ENCODE measurements around the gene GSTA3. TPM values are rescaled to one million over a fixed set of nuclear protein-coding genes. Genes with fewer than 3 reads are reported as not detected.
"Not testable (repeated sequence)": the region's sequence is repeated elsewhere in the genome, so short reads cannot be mapped to it uniquely, and the experiment has no call there.

The GSTA3 gene
- total RNA-seq, 2 experiments from 2014 or later = not detected

GRCh38 chr6:52900536-52900935 is 9.0 kb downstream of the GSTA3 start:
- POLR2A ChIA-PET = no interaction called here
- Mint-ChIP-seq H3K4me1 (no peaks in the 10 kb centered on the region), H3K27ac (no peak overlapping the region), H3K9me3 (no peaks in the 10 kb centered on the region), H3K4me3 (no peak overlapping the region), H3K36me3 (ENCODE audit: low read depth) (no peaks in the 10 kb centered on the region), H3K27me3 (peaks cover 10% of the 10 kb centered on the region)
- DNase-seq = no peak
- CTCF ChIA-PET = no interaction called here

- H3K27me3 Mint-ChIP-seq; H3K4me3 Mint-ChIP-seq; H3K9me3 Mint-ChIP-seq; H3K4me1 Mint-ChIP-seq; H3K36me3 Mint-ChIP-seq (ENCODE audit: low read depth); CTCF ChIA-PET; H3K27ac Mint-ChIP-seq; DNase-seq; POLR2A ChIA-PET: not testable (repeated sequence)
Observed at GRCh38 chr6:52895790-52896189, 13.7 kb downstream of the GSTA3 start.

- ChIA-PET CTCF (no interaction called here), POLR2A (no interaction called here)
- no peaks in the 10 kb centered on the region for H3K9me3 Mint-ChIP-seq
- peaks cover 8% of the 10 kb centered on the region for H3K4me1 Mint-ChIP-seq
- H3K27me3 Mint-ChIP-seq = peaks cover 7% of the 10 kb centered on the region
- no peak for DNase-seq
- H3K4me3 Mint-ChIP-seq = no peak overlapping the region
- no peaks in the 10 kb centered on the region for H3K36me3 Mint-ChIP-seq (ENCODE audit: low read depth)
- H3K27ac Mint-ChIP-seq = no peak overlapping the region
Observed at GRCh38 chr6:52894285-52894684, 15.2 kb downstream of the GSTA3 start.

- Mint-ChIP-seq H3K36me3 (ENCODE audit: low read depth) (no peaks in the 10 kb centered on the region), H3K4me1 (peaks cover 8% of the 10 kb centered on the region), H3K9me3 (no peaks in the 10 kb centered on the region), H3K4me3 (no peak overlapping the region), H3K27me3 (peaks cover 7% of the 10 kb centered on the region), H3K27ac (no peak overlapping the region)
- ChIA-PET CTCF (no interaction called here), POLR2A (no interaction called here)
- DNase-seq = no peak
Observed at GRCh38 chr6:52893803-52894202, 15.7 kb downstream of the GSTA3 start.

- Mint-ChIP-seq H3K27me3 (peaks cover 7% of the 10 kb centered on the region), H3K9me3 (no peaks in the 10 kb centered on the region), H3K27ac (no peak overlapping the region), H3K4me3 (no peak overlapping the region), H3K36me3 (ENCODE audit: low read depth) (no peaks in the 10 kb centered on the region), H3K4me1 (peaks cover 8% of the 10 kb centered on the region)
- ChIA-PET CTCF (interaction anchor here (0.6 kb wide), 1 partner anchor 135 kb away, joined by 3 read pairs; no protein-coding TSS in a partner anchor), POLR2A (no interaction called here)
- DNase-seq = no peak
Observed at GRCh38 chr6:52893221-52893620, 16.3 kb downstream of the GSTA3 start.

DNA sequence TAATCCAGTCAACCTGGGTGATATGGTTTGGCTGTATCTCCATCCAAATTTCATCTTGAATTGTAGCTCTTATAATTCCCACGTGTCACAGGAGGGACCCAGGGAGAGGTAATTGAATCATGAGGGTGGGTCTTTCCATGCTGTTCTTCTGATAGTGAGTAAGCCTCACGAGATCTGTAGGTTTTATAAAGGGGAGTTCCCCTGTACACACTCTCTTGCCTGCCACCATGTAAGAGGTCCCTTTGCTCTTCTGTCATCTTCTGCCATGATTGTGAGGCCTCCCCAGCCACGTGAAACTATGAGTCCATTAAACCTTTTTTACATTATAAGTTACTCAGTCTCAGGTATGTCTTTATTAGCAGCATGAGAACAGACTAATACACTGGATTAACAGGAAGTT is 19.5 kb downstream of the GSTA3 start:
- no peaks in the 10 kb centered on the region for H3K36me3 Mint-ChIP-seq (ENCODE audit: low read depth)
- no peak overlapping the region for H3K4me3 Mint-ChIP-seq
- DNase-seq = no peak
- no peaks in the 10 kb centered on the region for H3K9me3 Mint-ChIP-seq
- ChIA-PET CTCF (no interaction called here), POLR2A (interaction anchor here (0.7 kb wide), 1 partner anchor 66 kb away, joined by 3 read pairs; no protein-coding TSS in a partner anchor)
- H3K4me1 Mint-ChIP-seq = peaks cover 8% of the 10 kb centered on the region
- H3K27me3 Mint-ChIP-seq = peaks cover 3% of the 10 kb centered on the region
- no peak overlapping the region for H3K27ac Mint-ChIP-seq

GRCh38 chr6:52887910-52888524 is 21.5 kb downstream of the GSTA3 start:
- CTCF ChIA-PET = no interaction called here
- Mint-ChIP-seq H3K9me3 (no peaks in the 10 kb centered on the region), H3K4me3 (no peak overlapping the region), H3K4me1 (peaks cover 2% of the 10 kb centered on the region), H3K36me3 (ENCODE audit: low read depth) (no peaks in the 10 kb centered on the region), H3K27me3 (peaks cover 3% of the 10 kb centered on the region), H3K27ac (no peak overlapping the region)
- POLR2A ChIA-PET = no interaction called here
- no peak for DNase-seq

GRCh38 chr6:52881996-52882841 is 27.3 kb downstream of the GSTA3 start:
- peak overlapping the region; percentile 48 for H3K27ac Mint-ChIP-seq
- peak overlapping the region; percentile 75 for H3K4me3 Mint-ChIP-seq
- H3K9me3 Mint-ChIP-seq = no peaks in the 10 kb centered on the region
- H3K36me3 Mint-ChIP-seq (ENCODE audit: low read depth) = no peaks in the 10 kb centered on the region
- POLR2A ChIA-PET = interaction anchor here (0.6 kb wide), 1 partner anchor 42 kb away, joined by 3 read pairs; no protein-coding TSS in a partner anchor
- CTCF ChIA-PET = interaction anchor here (0.6 kb wide), 2 partner anchors 463 to 684 kb away, joined by 3 to 7 read pairs; no protein-coding TSS in a partner anchor
- no peaks in the 10 kb centered on the region for H3K27me3 Mint-ChIP-seq
- DNase-seq = peak; percentile 71
- peaks cover 14% of the 10 kb centered on the region for H3K4me1 Mint-ChIP-seq

DNA sequence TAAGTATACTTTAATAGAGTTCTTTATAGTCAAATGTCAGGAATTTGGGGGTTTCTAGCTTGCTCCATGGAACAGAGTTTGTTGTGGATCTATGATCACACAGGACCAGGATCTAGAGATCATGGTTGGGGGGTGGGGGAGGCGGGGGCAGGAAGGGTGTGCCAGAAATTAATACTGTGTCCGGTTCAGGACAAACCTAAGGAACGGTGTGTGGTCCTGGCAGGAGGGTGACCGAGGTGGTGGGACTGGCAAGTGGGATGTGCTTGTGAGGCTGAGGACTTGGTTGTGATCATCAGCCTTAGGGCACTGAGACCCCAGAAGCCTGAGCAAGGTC is 27.9 kb downstream of the GSTA3 start:
- DNase-seq = no peak
- ChIA-PET POLR2A (interaction anchor here (0.6 kb wide), 1 partner anchor 43 kb away, joined by 3 read pairs; no protein-coding TSS in a partner anchor), CTCF (interaction anchor here (0.6 kb wide), 2 partner anchors 462 to 685 kb away, joined by 3 to 7 read pairs; no protein-coding TSS in a partner anchor)
- Mint-ChIP-seq H3K27me3 (no peaks in the 10 kb centered on the region), H3K9me3 (no peaks in the 10 kb centered on the region), H3K27ac (no peak overlapping the region), H3K4me3 (peak overlapping the region; percentile 75), H3K36me3 (ENCODE audit: low read depth) (no peaks in the 10 kb centered on the region), H3K4me1 (peaks cover 20% of the 10 kb centered on the region)

- no peak overlapping the region for H3K27ac Mint-ChIP-seq
- no peaks in the 10 kb centered on the region for H3K9me3 Mint-ChIP-seq
- no peaks in the 10 kb centered on the region for H3K36me3 Mint-ChIP-seq (ENCODE audit: low read depth)
- ChIA-PET CTCF (no interaction called here), POLR2A (no interaction called here)
- no peak for DNase-seq
- H3K4me3 Mint-ChIP-seq = no peak overlapping the region
- peaks cover 10% of the 10 kb centered on the region for H3K27me3 Mint-ChIP-seq
- peaks cover 20% of the 10 kb centered on the region for H3K4me1 Mint-ChIP-seq
Observed at GRCh38 chr6:52877786-52878185, 31.7 kb downstream of the GSTA3 start.

DNA sequence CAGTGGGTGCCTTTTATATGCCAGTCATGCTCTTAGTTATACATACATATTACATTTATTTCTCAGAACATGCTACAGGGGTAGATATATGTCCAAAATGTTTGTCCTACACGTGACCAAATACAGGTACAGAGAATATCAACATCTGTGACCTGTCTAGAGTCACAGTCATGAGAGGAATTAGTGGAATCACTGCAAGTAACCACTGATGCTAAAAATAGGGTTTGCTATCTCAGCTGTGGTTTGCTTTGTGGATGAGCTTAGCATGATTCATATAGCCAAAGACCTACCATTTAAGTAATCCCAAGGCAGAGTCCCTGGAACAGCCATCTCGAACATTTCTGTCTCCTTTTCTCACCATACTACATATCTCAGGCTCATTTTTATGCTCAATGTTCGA is 32.3 kb downstream of the GSTA3 start:
- no peaks in the 10 kb centered on the region for H3K9me3 Mint-ChIP-seq
- H3K27me3 Mint-ChIP-seq = peaks cover 10% of the 10 kb centered on the region
- H3K4me3 Mint-ChIP-seq = no peak overlapping the region
- no peak for DNase-seq
- no peaks in the 10 kb centered on the region for H3K36me3 Mint-ChIP-seq (ENCODE audit: low read depth)
- H3K4me1 Mint-ChIP-seq = peaks cover 17% of the 10 kb centered on the region
- ChIA-PET POLR2A (no interaction called here), CTCF (no interaction called here)
- H3K27ac Mint-ChIP-seq = no peak overlapping the region

- CTCF ChIA-PET = no interaction called here
- POLR2A ChIA-PET = no interaction called here
- Mint-ChIP-seq H3K27ac (no peak overlapping the region), H3K27me3 (peaks cover 12% of the 10 kb centered on the region), H3K4me1 (peaks cover 11% of the 10 kb centered on the region), H3K36me3 (ENCODE audit: low read depth) (no peaks in the 10 kb centered on the region), H3K9me3 (no peaks in the 10 kb centered on the region), H3K4me3 (no peak overlapping the region)
- DNase-seq = no peak
Observed at GRCh38 chr6:52876056-52876787, 33.3 kb downstream of the GSTA3 start.

- POLR2A ChIA-PET = no interaction called here
- Mint-ChIP-seq H3K27ac (no peak overlapping the region), H3K4me3 (no peak overlapping the region), H3K36me3 (ENCODE audit: low read depth) (no peaks in the 10 kb centered on the region), H3K4me1 (peaks cover 4% of the 10 kb centered on the region), H3K27me3 (peaks cover 15% of the 10 kb centered on the region), H3K9me3 (no peaks in the 10 kb centered on the region)
- DNase-seq = no peak
- CTCF ChIA-PET = no interaction called here
Observed at GRCh38 chr6:52872031-52872430, 37.5 kb downstream of the GSTA3 start.

All from activated CD4-positive, alpha-beta memory T cell treated with anti-CD3 and anti-CD28 coated beads, Interleukin-2, amount 10 ng/mL, durations not matched to agents 7 days and 5 days (primary cell).